ENCODE results near the gene CEP128.

Gene CEP128

GRCh38 chr14:80544366-80544765, 397.2 kb downstream of the CEP128 start:
- DNase-seq (ENCODE audit: low spot score): no peak

- DNase-seq (ENCODE audit: low spot score): no peak
These were observed 398.3 kb downstream of the CEP128 start for GRCh38 chr14:80543211-80543610.

GRCh38 chr14:80538633-80539375, 402.7 kb downstream of the CEP128 start:
- no peak for DNase-seq (ENCODE audit: low spot score)

DNA sequence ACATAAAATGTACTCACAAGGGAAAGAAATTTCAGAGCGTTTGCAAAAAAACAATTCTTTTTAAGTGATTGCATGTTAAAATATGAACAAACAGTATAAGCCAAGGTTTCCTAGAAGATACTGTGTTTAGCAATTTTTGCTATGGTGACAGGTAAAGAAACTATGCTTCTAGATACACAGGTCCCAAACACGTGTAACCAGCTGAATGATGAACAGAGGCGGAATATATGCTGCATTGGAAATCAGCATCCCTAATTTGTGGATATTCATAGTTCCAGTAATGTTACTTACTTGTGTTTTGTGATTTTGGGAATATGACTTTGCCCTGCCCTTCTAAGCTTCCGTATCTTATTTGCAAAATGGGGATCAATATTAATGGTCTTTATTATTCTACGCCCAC, 403.9 kb downstream of the CEP128 start:
- no peak for DNase-seq (ENCODE audit: low spot score)

DNA sequence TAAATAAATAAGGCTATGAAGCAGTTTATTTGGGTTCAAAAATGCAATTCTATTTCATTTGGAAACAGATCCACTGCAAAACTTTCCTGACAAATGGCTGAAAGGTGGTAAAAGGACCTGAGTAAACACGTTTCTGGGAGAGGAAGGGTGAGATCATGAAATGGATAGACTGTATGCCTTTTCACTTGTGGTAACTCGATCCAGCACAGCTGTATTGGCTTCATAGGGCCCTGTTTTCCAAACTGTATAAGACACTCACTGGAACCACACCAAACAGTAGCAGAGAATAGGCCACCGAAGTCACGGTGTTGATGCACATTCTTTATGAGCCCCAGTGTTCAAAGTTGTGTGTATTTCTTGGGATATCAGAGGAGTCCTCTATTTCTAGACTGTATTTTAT, 405.1 kb downstream of the CEP128 start:
- no peak for DNase-seq (ENCODE audit: low spot score)

GRCh38 chr14:80535171-80535570, 406.4 kb downstream of the CEP128 start:
- DNase-seq (ENCODE audit: low spot score): no peak

DNA sequence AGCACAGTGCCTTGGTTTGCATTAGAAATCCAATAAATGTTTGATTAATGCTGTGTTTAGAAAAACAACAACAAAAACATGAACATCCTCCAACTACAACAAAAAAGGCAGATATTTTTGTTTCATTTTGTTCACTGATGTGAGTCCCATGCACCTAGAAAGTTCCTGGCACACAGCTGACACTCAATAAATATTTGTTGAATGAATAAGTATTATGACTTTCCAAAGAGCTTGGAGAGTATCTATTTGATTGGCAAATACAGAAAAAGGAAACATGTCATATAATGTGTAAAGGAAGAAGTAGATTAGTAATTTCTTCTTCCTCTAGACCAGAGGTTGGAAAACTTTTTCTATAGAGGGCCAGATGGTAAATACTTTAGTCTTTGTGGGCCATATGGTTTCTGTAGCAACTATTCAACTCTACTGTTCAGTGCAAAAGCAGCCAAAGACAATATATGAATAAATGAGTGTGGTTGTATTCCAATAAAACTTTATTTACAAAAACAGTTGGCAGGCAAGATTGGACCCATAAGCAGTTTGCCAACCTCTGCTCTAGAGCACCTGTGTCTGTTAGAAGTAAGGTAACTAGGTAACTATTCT, 417.9 kb downstream of the CEP128 start:
- no peak for DNase-seq (ENCODE audit: low spot score)

DNA sequence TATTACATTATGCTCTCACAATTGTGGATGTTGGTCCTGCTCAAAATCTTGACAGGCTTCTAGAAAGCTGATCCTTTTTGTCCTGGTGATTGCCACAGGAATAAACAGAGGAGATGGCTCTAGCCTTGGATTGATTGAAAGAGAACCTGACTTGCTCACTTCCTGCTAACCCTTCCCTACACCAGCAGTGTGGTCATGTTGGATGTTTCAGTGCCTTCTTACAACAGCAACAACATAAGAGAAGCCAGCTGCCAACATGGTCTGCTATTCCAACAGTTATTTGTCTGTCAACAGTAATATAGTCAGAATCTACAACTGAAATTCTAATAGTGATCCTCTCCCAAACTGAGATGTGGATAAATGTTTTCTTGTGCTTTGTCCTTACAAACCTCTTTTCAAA, 418.6 kb downstream of the CEP128 start:
- no peak for DNase-seq (ENCODE audit: low spot score)

DNA sequence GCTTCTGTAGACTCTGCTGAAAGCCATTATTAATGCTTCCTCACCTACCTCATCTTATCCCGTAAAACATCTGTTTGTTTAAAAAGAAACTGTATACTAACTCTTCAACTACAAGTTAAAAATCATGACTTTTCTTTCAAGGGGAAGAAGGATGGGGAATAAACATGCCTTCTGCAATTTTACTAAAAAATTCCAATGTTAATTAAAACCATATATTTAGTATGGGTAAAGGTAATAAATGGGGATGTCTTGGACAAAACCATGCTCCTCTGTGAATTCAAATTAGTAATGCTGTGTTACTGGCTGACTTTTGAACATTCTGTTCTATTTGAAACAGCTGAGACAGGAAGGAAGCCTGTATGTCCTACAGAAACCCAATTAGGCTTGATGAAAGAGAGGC, 419.1 kb downstream of the CEP128 start:
- no peak for DNase-seq (ENCODE audit: low spot score)

- DNase-seq (ENCODE audit: low spot score): no peak
These were observed 420.1 kb downstream of the CEP128 start for GRCh38 chr14:80521456-80521855.

DNA sequence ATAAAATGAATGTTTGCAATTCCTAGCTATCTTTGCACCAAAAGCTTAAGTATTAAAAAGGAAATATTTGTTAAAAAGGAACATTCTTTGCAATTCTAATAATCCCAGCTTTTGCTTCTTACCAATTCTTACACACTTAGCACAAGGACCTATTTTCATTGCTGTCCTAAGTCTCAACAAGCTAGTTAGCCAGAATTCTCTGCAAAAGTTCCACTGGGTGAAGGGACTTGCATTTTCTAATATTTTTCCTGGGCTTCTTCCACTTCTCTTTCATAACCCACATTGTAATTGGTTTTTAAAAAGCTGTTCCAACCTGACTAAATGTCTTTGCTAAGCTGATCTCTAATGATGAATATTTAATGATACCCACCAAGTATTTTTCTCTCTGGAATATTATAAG, 422.5 kb downstream of the CEP128 start:
- no peak for DNase-seq (ENCODE audit: low spot score)

- no peak for DNase-seq (ENCODE audit: low spot score)
These were observed 423.4 kb downstream of the CEP128 start for GRCh38 chr14:80518173-80518572.

DNA sequence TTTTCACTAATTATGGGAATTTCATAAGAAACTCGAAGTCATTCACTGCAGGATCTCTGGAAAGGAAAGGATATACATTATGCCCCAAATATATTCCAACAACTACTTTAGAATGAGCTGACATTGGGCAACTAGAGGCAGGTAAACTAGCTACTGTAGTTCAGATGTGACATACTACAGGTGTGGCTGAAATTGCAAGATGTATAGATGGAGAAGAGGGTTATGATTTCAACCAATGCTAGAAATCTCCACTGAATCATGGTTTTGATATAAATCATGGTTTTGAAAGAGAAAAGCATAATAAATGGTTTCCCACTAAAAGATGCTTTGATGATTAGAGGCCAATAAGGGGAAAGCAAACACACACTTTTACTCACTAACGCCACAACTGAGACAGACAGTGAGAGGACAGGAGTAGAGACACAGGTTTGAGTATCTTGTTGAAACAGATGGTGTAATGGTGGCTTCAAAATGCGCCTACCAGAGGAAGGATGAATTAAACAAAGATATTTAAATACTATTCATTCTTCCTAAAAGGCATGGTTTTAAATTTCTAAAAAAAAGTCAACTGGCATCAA, 434.2 kb downstream of the CEP128 start:
- no peak for DNase-seq (ENCODE audit: low spot score)

- no peak for DNase-seq (ENCODE audit: low spot score)
These were observed 436.8 kb downstream of the CEP128 start for GRCh38 chr14:80504781-80505180.

- no peak for DNase-seq (ENCODE audit: low spot score)
These were observed 443.0 kb downstream of the CEP128 start for GRCh38 chr14:80498533-80498932.

DNA sequence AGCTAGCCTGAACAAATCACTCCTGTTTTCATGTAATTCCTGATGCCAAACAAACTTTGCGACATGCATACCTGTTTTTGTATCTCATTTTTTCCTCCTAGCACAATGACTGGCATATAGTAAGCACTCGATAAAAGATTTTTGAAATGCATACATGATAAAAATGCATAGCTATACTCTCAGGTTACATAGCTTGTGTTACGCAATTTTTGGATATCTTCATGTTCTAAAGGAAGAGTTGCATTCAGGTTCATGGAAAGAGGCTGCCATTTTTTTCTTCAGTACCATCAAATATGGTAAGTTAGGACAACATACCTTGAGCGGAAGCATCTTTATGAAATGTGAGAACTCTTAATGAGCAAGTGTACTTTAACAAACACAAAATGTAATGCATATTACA, 445.4 kb downstream of the CEP128 start:
- DNase-seq (ENCODE audit: low spot score): no peak

DNA sequence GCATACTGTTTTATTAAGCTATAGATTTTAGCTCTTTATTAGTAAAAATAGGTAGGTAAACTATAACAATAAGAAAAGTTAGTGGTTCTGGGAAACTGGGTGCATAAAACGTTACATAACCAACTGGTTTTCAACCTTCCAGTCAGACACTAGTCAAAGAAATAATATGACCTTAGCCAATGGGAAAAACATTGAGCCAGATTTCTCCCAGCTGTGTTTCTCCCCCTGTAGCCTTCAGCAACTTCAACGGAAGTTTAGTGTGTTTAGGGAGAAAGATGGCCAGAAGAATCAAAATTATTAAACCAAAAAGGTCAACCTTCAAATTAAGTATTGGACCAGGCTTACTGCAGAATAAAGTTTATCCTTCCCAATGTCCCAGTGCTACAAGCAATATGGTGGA, 446.8 kb downstream of the CEP128 start:
- DNase-seq (ENCODE audit: low spot score): no peak

GRCh38 chr14:80493620-80494019, 447.9 kb downstream of the CEP128 start:
- no peak for DNase-seq (ENCODE audit: low spot score)

- DNase-seq (ENCODE audit: low spot score): no peak
These were observed 449.9 kb downstream of the CEP128 start for GRCh38 chr14:80491650-80492049.

DNA sequence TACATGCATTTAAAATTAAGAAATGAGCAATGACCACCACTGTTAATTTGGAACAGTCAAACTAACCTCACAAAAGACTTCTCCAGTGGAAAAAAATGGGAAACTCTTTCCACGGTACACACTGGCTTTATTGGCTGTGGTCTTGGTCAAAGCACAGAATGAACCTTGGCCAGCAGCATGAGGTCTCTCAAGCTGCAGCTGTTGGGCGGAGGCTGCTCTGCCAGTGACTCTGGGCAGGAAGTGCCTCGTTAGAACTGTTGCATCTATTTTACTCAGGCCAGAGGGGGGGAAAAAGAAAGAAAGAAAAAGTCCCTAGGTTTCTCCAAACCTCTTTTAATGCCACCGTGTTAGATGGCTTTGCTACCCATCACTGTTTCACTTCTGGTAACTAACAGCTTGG, 450.4 kb downstream of the CEP128 start:
- DNase-seq (ENCODE audit: low spot score): no peak

- no peak for DNase-seq (ENCODE audit: low spot score)
These were observed 452.0 kb downstream of the CEP128 start for GRCh38 chr14:80489513-80489912.

GRCh38 chr14:80485764-80486163, 455.8 kb downstream of the CEP128 start:
- no peak for DNase-seq (ENCODE audit: low spot score)

DNA sequence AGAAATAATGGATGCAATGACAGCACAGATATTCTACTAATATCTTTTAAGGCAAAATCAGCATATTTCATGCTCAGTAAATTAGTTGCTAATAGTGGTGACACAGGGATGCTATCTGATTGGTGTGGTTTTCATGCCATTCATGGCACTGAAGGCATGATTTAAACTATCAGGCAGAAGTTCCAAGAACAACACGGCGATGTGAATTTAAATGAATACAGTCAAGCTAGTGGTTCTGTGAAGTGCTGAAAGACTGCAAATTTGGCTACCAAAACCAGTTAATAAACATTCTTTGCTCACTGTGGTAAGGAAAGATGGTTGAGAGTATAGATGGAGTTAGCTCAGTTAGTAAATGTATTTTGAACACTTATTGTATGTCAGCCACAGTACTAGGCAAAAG, 458.2 kb downstream of the CEP128 start:
- no peak for DNase-seq (ENCODE audit: low spot score)

Measured in putamen (tissue), 1 donor.